Neuronal stem cell (in vitro differentiated cells): ENCODE measurements around the gene ZNG1F. TPM values are rescaled to one million over a fixed set of nuclear protein-coding genes. Genes with fewer than 3 reads are reported as not detected.
"Not testable (repeated sequence)": the region's sequence is repeated elsewhere in the genome, so short reads cannot be mapped to it uniquely, and the experiment has no call there.

Experiments used
- DNase-seq: peaks from one replicate; pipeline ENCODE4 v3.0.0-alpha.2; 2013; ENCODE audit warnings: low spot score
- H2AFZ ChIP-seq: one replicate; pipeline ENCODE4 v1.6.1; 2013; ENCODE audit warnings: mild to moderate bottlenecking, low read length, inconsistent platforms
- H2AK5ac ChIP-seq: 2 replicates; pipeline ENCODE4 v1.6.1; 2013; ENCODE audit warnings: low read depth, mild to moderate bottlenecking, inconsistent platforms, low read length, moderate library complexity, mixed read lengths
- H2BK120ac ChIP-seq: 2 replicates; pipeline ENCODE4 v1.6.1; 2013; ENCODE audit warnings: low read depth, mild to moderate bottlenecking, inconsistent platforms, low read length, moderate library complexity, mixed read lengths
- H2BK12ac ChIP-seq: one replicate; pipeline ENCODE4 v1.6.1; 2013; ENCODE audit warnings: low read length, inconsistent platforms
- H2BK15ac ChIP-seq: 2 replicates; pipeline ENCODE4 v1.6.1; 2013; ENCODE audit warnings: mild to moderate bottlenecking, low read length, inconsistent platforms, mixed read lengths
- H2BK5ac ChIP-seq: one replicate; pipeline ENCODE4 v1.6.1; 2013; ENCODE audit warnings: inconsistent platforms, mild to moderate bottlenecking, low read length, moderate library complexity
- H3K14ac ChIP-seq: one replicate; pipeline ENCODE4 v1.6.1; 2013; ENCODE audit warnings: low read length, inconsistent platforms
- H3K18ac ChIP-seq: 2 replicates; pipeline ENCODE4 v1.6.1; 2013; ENCODE audit warnings: low read length, inconsistent platforms
- H3K23ac ChIP-seq: 2 replicates; pipeline ENCODE4 v1.6.1; 2013; ENCODE audit warnings: low read depth, mild to moderate bottlenecking, mixed read lengths, low read length, inconsistent platforms; ENCODE audit not compliant: poor library complexity
- H3K27ac ChIP-seq: replicated peaks from 3 replicates; pipeline ENCODE4 v1.5.1; 2013; ENCODE audit warnings: low read length, inconsistent platforms
- H3K27me3 ChIP-seq, 3 experiments: 2 replicates each; pipeline ENCODE4 v1.6.1; 2013; ENCODE audit warnings: low read length in 3 of 3, mild to moderate bottlenecking in 2 of 3, inconsistent platforms in 1 of 3, low read depth in 1 of 3, mixed read lengths in 1 of 3, moderate library complexity in 1 of 3; ENCODE audit not compliant: control insufficient read depth in 3 of 3, insufficient read depth in 3 of 3
- H3K36me3 ChIP-seq, 2 donors: replicated peaks in 1 of 2; 2 replicates each; pipeline ENCODE4 v1.6.1; 2013; ENCODE audit warnings: low read length in 2 of 2; ENCODE audit not compliant: control insufficient read depth in 2 of 2, insufficient read depth in 2 of 2
- H3K4ac ChIP-seq: 2 replicates; pipeline ENCODE4 v1.6.1; 2013; ENCODE audit warnings: inconsistent platforms, mild to moderate bottlenecking, low read length, moderate library complexity
- H3K4me1 ChIP-seq, 2 donors: 1 replicate in 1 of 2; 2 replicates in 1 of 2; pipeline ENCODE4 v1.6.1; 2013; ENCODE audit warnings: low read length in 2 of 2, low read depth in 1 of 2; ENCODE audit not compliant: control insufficient read depth in 2 of 2, insufficient read depth in 1 of 2
- H3K4me2 ChIP-seq: one replicate; pipeline ENCODE4 v1.6.1; 2013; ENCODE audit warnings: mild to moderate bottlenecking, low read length, inconsistent platforms; ENCODE audit not compliant: insufficient read depth, poor library complexity, severe bottlenecking
- H3K4me3 ChIP-seq, 2 donors: 2 replicates each; pipeline ENCODE4 v1.5.1; 2013; ENCODE audit warnings: low read length in 2 of 2, mild to moderate bottlenecking in 2 of 2, inconsistent platforms in 1 of 2, moderate library complexity in 1 of 2
- H3K79me1 ChIP-seq: one replicate; pipeline ENCODE4 v1.6.1; 2013; ENCODE audit warnings: low read depth, mild to moderate bottlenecking, inconsistent platforms, low read length, moderate library complexity
- H3K9ac ChIP-seq: one replicate; pipeline ENCODE4 v1.6.1; 2013; ENCODE audit warnings: mild to moderate bottlenecking, low read depth, low read length, inconsistent platforms; ENCODE audit not compliant: poor library complexity
- H3K9me3 ChIP-seq, 2 donors: replicated peaks in 1 of 2; 2 replicates each; pipeline versions ENCODE3 to v1.6.1; 2013; ENCODE audit warnings: low read length in 2 of 2, mild to moderate bottlenecking in 2 of 2, inconsistent platforms in 1 of 2, low read depth in 1 of 2, mixed read lengths in 1 of 2, moderate library complexity in 1 of 2; ENCODE audit not compliant: control insufficient read depth in 2 of 2, insufficient read depth in 1 of 2
- H4K8ac ChIP-seq: one replicate; pipeline ENCODE4 v1.6.1; 2013; ENCODE audit warnings: low read depth, mild to moderate bottlenecking, inconsistent platforms, low read length, moderate library complexity
- H4K91ac ChIP-seq: one replicate; pipeline ENCODE4 v1.6.1; 2013; ENCODE audit warnings: low read length, low read depth, mild to moderate bottlenecking, inconsistent platforms; ENCODE audit not compliant: poor library complexity
- WGBS, 2 donors: extraction: QIAGEN DNeasy Blood & Tissue Kit; methylation state at CpG; one replicate each; pipeline ENCODE4 v1.1.7; 2013; ENCODE audit warnings: missing lambda C conversion rate in 2 of 2, mixed read lengths in 1 of 2; ENCODE audit not compliant: insufficient read length in 2 of 2, insufficient replicate concordance in 1 of 2; ENCODE audit errors: extremely low coverage in 2 of 2; 5-methylcytosine and 5-hydroxymethylcytosine counted together
- polyA plus RNA-seq, 2 experiments: library from polyadenylated mRNA; stranded (reverse); fragments of 200-250 nt; gene quantifications; one replicate each; pipeline ENCODE4 v1.2.3, GENCODE V29; 2013

Gene ZNG1F
- polyA plus RNA-seq (2013, experiment 1 of 2) = 3.4 TPM
- 3.3 TPM for polyA plus RNA-seq (2013, experiment 2 of 2)

DNA sequence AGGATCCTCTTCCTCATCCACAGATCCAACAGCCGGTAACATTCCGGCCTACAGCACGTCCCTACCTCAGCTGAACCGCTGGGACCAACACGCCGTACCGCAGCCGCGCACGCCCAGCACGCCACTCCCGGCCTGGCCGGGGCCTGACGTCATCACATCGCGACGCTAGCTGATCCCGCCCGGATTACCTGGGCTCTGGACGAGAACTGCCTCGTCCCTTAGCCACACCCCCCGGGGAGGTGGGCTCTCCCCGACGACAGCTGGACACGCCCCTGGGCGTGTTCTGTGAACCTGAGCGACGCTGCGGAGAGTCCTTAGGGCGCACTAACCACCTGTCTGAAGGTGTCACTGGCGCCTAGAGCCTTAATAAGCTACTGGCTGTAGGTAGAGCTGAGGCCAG is at the start of gene ZNG1F:
TSS of gene ZNG1F (minus strand) at position 101 of the 400 bp plus-strand sequence. CDS start at position 42, 59 bp downstream.
- H3K4ac ChIP-seq, H2BK5ac ChIP-seq, H2BK15ac ChIP-seq, H3K4me2 ChIP-seq, H3K4me1 ChIP-seq, H3K9me3 ChIP-seq, H4K8ac ChIP-seq, H2BK12ac ChIP-seq, H3K23ac ChIP-seq, H3K27ac ChIP-seq, H3K9ac ChIP-seq, DNase-seq, H3K27me3 ChIP-seq, H3K14ac ChIP-seq, H3K18ac ChIP-seq, H3K4me3 ChIP-seq, H2BK120ac ChIP-seq, H3K79me1 ChIP-seq, H4K91ac ChIP-seq, H2AFZ ChIP-seq, H2AK5ac ChIP-seq, H3K36me3 ChIP-seq: not testable (repeated sequence)
- no CpG with 5 or more reads among the region's 31 CpGs for WGBS, 2 donors

- H3K4ac ChIP-seq, H3K18ac ChIP-seq, H4K91ac ChIP-seq, H3K27me3 ChIP-seq, H3K4me2 ChIP-seq, H3K79me1 ChIP-seq, H2BK12ac ChIP-seq, H3K23ac ChIP-seq, H2AK5ac ChIP-seq, H2BK15ac ChIP-seq, H2BK120ac ChIP-seq, DNase-seq, H3K4me1 ChIP-seq, H3K27ac ChIP-seq, H4K8ac ChIP-seq, H2BK5ac ChIP-seq, H3K36me3 ChIP-seq, H3K9me3 ChIP-seq, H3K14ac ChIP-seq: not testable (repeated sequence)
- H3K4me3 ChIP-seq = peak overlapping the region; percentile 39 to 59
- WGBS, 2 donors = no CpG with 5 or more reads among the region's 51 CpGs
- peak overlapping the region; percentile 44 for H3K9ac ChIP-seq
- H2AFZ ChIP-seq = peak overlapping the region; percentile 68
These were observed 48.1 kb upstream of the ZNG1F start for GRCh38 chr9:41237110-41237749.

DNA sequence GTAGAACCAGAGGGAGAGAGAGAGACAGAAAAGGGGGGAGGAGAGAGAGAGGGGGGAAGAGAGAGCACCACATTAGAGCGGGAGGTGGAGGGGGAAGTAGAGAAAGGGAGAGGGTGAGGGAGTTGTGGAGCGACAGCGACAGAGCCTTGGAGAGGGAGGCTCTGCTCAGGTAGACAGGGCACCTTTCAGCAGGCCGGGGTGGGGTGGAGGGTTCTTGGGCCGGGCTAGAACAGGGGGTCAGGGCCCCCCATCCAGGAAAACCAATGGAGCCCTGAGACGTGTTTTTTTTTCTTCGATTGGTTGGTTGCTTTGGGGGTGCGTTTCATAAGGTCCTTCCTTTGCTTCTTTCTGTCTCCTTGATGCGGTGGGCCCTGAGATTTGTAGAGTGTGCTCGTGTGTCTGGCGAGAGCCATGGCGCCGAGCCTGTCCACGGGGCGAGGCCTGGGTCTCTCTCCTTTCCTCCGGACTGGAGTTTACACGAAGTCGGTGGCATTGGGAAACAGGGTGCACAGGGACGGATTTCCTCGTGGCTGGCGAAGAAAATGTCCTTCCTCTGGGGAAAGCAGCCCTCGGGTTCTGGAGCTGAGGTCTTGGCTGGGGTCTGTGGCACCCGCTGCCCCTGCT is 47.5 kb upstream of the ZNG1F start:
- H3K27ac ChIP-seq, H4K91ac ChIP-seq, H2AK5ac ChIP-seq, H2BK120ac ChIP-seq, H3K9me3 ChIP-seq, H4K8ac ChIP-seq, H3K79me1 ChIP-seq, H3K9ac ChIP-seq, H2AFZ ChIP-seq, H2BK15ac ChIP-seq, H3K23ac ChIP-seq, H3K27me3 ChIP-seq, H3K18ac ChIP-seq, DNase-seq, H3K14ac ChIP-seq, H2BK12ac ChIP-seq, H3K4ac ChIP-seq, H3K4me1 ChIP-seq, H3K4me2 ChIP-seq, H3K36me3 ChIP-seq, H3K4me3 ChIP-seq, H2BK5ac ChIP-seq: not testable (repeated sequence)
- WGBS, 2 donors = no CpG with 5 or more reads among the region's 23 CpGs
